AG04449 (cell line): ENCODE measurements around the gene BICDL1.

Experiments used
- CTCF ChIA-PET: fragments of 350-600 bp; formaldehyde crosslinking; extraction: SDS; loops from one replicate; lab custom pipeline; 2021; ENCODE audit warnings: antibody characterized with exemption; lab: Yijun Ruan, JAX
- POLR2A ChIA-PET: fragments of 400-600, 350-600 bp; formaldehyde crosslinking; extraction: SDS; loops from one replicate; lab custom pipeline; 2020; ENCODE audit warnings: antibody characterized with exemption, inconsistent platforms; lab: Yijun Ruan, JAX
- DNase-seq: peaks from one replicate; pipeline ENCODE4 v3.0.0-alpha.2; 2010; ENCODE audit warnings: low read depth, low spot score
- H3K4me3 ChIP-seq: 2 replicates; pipeline ENCODE4 v1.5.1; 2011; ENCODE audit warnings: low read depth, mild to moderate bottlenecking, control low read depth, low read length
- TF ChIP-seq, protein P1 (sequence below): IDR thresholded peaks from one replicate; pipeline ENCODE4 v1.5.1; 2011; ENCODE audit warnings: mild to moderate bottlenecking, moderate library complexity, low read length, control low read depth, inconsistent platforms; ENCODE audit not compliant: insufficient read depth; ENCODE audit errors: missing control alignments

The BICDL1 gene

DNA sequence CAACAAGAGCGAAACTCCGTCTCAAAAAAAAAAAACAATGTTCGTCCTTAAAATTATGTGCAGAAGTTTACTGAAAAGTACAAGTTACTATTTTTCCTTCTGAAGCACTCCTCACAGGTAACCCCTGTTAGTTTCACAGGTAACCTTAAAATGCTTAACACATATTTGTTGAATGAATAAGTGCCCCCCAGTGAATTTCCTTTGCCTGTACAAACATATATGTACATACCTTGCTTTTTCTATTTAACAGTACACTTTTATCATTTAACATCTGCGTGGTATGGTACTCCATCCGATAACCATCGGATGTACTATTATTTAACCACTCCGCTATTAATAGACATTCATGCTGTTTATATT lies 128.9 kb downstream of the BICDL1 start:
- POLR2A ChIA-PET: interaction anchor here (1.2 to 3.1 kb wide), 3 partner anchors 8 to 173 kb away, joined by 3 to 16 read pairs (median 15); partner anchors contain the start of genes RNU4-2 and RPLP0
- TF ChIP-seq, protein P1, sequence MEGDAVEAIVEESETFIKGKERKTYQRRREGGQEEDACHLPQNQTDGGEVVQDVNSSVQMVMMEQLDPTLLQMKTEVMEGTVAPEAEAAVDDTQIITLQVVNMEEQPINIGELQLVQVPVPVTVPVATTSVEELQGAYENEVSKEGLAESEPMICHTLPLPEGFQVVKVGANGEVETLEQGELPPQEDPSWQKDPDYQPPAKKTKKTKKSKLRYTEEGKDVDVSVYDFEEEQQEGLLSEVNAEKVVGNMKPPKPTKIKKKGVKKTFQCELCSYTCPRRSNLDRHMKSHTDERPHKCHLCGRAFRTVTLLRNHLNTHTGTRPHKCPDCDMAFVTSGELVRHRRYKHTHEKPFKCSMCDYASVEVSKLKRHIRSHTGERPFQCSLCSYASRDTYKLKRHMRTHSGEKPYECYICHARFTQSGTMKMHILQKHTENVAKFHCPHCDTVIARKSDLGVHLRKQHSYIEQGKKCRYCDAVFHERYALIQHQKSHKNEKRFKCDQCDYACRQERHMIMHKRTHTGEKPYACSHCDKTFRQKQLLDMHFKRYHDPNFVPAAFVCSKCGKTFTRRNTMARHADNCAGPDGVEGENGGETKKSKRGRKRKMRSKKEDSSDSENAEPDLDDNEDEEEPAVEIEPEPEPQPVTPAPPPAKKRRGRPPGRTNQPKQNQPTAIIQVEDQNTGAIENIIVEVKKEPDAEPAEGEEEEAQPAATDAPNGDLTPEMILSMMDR: no peak
- no peak for DNase-seq
- H3K4me3 ChIP-seq: peak overlapping the region; percentile 90
- CTCF ChIA-PET: no interaction called here

DNA sequence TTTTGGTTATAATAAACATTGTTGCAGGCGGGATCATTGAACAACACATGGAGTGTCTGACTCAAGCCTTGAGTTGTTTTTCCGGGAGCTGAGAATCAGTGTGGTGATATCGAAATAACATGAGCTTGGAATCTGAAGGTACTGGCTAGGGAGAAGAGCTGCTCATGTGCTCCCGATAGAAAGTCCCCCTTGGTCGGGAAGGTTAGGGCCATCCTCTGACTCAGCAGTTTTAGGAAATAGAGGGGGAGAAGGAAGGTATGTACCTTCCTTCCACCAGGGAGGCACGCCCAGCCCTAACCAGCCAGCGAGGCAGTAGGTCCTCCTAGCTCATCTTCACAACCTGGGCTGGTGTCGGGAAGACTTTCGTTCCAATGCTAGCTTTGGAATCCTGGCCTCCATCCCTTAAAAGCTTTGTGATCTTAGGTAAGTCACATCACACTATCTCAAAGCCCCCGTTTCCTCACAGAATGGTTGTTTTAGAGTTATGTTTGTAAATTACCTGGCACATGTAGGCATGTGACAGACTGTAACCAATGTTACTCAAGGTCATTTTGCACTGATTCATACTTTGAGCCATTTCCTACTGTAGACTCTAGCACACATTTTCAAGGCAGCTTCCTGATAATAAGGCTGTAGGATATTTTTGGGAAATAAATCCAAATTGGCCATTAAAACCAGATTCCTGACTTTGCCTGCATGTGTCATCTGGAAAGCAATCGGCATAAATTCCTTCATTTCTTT lies 129.5 kb downstream of the BICDL1 start:
- peak overlapping the region; percentile 90 for H3K4me3 ChIP-seq
- peak; percentile 37 for DNase-seq
- CTCF ChIA-PET: no interaction called here
- TF ChIP-seq, protein P1: no peak
- POLR2A ChIA-PET: interaction anchor here (2.8 to 3.1 kb wide), 2 partner anchors 82 to 173 kb away, joined by 15 to 16 read pairs; partner anchors contain the start of genes RNU4-2 and RPLP0

GRCh38 chr12:120119271-120119973 lies 130.4 kb downstream of the BICDL1 start:
- peak; percentile 29 for DNase-seq
- CTCF ChIA-PET: no interaction called here
- no peak overlapping the region for H3K4me3 ChIP-seq
- TF ChIP-seq, protein P1: no peak
- POLR2A ChIA-PET: interaction anchor here (0.7 to 2.8 kb wide), 3 partner anchors 11 to 172 kb away, joined by 3 to 15 read pairs (median 6); partner anchors contain the start of genes RNU4-2 and RPLP0

- no peak overlapping the region for H3K4me3 ChIP-seq
- DNase-seq: no peak
- POLR2A ChIA-PET: interaction anchor here (0.6 to 1.0 kb wide), 3 partner anchors 16 to 172 kb away, joined by 3 to 4 read pairs (median 4); no protein-coding TSS in a partner anchor
- CTCF ChIA-PET: no interaction called here
- TF ChIP-seq, protein P1: no peak
Observed at GRCh38 chr12:120121343-120121742, 132.3 kb downstream of the BICDL1 start.

- H3K4me3 ChIP-seq: no peak overlapping the region
- POLR2A ChIA-PET: interaction anchor here (1.0 kb wide), 1 partner anchor 80 kb away, joined by 4 read pairs; no protein-coding TSS in a partner anchor
- DNase-seq: no peak
- TF ChIP-seq, protein P1: no peak
- CTCF ChIA-PET: no interaction called here
Observed at GRCh38 chr12:120121766-120122293, 132.8 kb downstream of the BICDL1 start.
